NCI-H2029 treated with DMSO at 0.1 percent for 48 hours (cell line): ENCODE data around the gene ALOX5.
"Not testable (repeated sequence)": the region's sequence is repeated elsewhere in the genome, so short reads cannot be mapped to it uniquely, and the experiment has no call there.

Experiments used
- DNase-seq: peaks from one replicate; lab custom pipeline; 2025; lab: John Stamatoyannopoulos, UW

The ALOX5 gene

DNA sequence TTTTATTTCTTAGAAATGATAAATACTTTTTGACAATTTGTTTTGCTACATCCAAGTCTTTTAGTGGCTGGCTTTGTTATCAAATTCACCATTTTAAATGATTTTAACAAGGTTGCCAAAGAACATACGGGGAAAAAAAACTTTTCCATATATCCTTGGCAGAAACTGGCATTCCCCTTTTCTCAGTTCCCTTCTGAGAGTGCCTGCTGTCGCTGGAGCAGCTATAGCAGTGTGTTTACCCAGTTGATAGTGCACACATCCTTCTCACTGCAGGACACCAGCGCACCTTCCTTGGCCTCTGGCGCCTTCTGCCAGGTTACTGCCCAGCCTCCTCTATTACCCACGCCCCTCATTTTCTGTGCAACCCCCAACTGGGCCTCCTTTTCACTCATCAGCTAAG lies 94.1 kb downstream of the ALOX5 start:
- no peak for DNase-seq

DNA sequence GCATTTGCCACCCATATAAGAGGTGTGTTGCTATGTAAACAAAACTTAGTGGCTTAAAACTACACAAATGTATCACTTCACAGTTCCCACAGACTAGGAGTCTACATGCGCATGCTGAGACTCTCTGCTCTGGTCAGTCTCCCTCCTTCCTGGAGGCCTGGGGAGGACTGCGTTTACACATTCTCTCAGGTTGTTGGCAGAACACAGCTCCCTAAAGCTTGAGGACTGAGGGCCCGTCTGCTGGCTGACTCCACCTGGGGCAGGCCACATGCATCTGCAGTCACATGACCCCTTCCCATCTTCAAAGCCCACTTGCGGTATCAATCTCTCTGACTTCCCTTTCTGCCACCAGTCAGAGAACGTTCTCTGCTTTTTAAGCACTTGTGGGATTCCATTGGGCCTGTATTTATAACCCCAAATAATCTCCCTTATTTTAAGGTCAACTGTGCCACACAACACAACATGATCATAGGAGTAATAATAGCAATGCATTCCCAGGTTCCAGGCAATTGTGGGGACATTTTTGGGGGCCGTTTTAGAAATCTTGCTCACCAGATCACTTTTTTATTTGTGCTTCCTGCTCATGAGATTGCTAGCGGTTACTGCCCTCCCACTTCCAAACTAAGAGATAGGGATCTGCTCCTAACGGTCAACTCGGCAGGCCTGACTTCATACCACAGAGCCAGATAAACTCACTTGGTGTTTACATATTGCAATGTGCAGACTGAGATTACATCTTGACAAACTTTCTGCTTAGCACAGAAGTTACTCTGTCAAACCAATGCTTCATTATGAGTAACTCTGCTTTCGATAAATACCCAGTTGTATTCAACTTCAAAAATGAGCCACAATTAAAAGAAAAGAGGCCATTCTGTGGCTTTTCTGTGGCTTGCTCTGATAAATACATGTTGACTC lies 96.3 kb downstream of the ALOX5 start:
- no peak for DNase-seq

DNA sequence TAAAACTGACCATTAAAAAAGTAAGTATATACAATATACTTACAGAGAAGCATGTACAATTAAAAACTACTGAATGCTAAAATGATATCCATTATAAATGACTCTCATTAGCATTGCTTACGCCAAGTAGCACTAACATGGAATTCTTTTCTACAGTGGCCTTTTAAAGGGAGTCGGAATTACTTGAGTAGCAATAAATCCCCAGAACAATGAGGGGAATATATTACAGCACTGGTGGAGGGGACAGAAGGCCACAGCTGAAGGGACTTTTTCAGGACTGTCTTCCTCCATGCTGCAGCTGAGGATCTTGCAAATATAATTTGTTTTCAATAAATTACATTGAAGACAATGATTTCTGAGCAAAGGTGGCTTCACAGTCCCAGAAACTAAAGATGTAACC lies 97.0 kb downstream of the ALOX5 start:
- DNase-seq = no peak

DNA sequence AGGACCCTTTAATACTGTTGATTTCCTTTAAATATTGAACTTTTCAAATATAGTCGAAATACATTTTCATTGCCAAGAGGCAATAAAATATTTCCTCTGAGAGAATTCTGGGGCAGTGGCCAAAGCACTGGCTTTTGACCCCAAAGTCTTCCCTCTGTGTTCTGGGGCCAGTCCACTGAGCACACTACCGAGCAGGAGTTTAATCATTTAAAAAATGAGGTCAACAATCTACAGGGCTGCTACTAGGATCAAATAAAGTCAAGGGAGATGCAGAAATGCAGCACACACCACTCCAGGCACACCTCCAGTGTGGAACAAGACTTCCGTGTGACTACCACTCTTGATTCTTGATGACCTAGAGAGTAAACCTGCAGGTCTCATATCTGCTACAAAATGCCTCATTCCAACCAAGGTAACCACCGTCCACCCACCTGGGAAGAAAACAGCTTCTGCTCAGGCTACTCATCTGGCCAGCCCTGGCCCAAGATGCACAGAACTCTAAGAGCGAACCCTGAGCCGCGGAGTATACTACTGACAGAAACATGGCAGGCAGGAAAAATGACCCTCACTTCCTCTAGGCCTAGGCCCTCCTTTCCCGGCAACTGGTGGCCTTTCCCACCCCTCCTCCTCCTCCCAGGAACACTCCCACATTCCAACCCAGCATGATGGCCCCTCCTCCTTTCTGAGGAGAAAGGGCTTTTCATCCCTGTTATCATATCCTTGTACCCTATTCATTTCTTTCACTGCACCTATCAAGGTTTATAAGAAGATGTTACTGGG lies 97.7 kb downstream of the ALOX5 start:
- DNase-seq = no peak

DNA sequence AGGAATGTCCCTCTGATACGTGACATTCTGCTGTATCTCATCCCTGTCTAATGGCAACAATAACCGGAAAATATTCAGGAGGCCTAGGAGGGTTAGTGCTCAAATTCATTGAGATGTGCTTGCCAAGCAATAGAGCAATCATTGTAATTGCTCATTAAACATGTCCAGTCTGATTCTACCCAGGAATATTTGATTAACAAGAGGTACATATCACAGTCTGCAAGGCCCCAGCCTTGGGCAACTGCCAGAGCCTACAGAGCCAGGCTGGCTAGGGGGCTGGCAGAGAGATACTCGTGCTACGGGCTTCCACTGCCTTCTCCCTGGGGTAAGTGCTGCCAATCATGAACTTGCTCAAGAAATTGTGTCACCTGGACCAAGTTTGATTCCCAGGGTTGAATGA lies 99.1 kb downstream of the ALOX5 start:
- no peak for DNase-seq

DNA sequence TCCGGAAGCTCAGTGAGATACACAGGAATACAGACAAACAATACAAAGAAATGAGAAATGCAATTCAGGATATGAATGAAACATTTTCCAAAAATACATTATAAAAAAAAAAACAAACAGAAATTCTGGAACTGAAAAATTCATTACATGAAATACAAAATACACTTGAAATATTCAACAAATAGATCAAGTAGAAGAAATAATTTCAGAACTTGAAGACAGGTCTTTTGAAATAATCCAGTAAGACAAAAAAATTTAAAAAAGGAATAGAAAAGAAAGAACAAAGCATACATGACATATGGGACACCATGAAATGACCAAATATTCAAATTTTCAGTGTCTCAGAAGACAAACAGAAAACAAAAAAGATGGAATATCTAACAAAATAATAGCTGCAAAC lies 102.5 kb downstream of the ALOX5 start:
- no peak for DNase-seq

DNA sequence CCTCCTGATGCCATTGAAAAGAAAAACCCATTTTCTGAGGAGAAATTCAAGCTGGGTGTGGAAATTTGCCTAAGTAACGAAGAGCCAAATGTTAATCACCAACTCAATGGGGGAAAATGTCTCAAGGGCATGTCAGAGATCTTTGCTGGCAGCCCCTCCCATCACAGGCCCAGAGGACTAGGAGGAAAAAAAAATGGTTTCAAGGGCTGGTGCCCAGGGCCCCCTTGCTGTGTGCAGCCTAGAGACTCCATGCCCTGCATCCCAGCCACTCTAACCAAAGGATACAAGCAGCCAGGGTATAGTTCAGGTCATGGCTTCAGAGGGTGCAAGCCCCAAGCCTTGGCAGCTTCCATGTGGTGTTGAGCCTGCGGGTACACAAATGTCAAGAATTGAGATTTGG lies 106.3 kb downstream of the ALOX5 start:
- DNase-seq = no peak

DNA sequence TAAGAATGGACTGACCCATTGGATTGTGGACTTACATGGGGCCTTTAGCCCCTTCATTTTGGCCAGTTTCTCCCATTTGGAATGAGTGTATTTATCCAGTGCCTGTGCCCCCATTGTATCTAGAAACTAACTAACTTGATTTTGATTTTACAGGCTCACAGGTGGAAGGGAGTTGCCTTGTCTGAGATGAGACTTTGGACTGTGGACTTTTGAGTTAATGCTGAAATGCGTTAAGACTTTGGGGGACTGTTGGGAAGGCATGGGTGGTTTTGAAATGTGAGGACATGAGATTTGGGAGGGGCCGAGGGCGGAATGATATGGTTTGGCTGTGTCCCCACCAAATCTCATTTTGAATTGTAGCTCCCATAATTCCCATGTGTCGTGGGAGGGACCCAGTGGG lies 107.1 kb downstream of the ALOX5 start:
- DNase-seq = not testable (repeated sequence)

DNA sequence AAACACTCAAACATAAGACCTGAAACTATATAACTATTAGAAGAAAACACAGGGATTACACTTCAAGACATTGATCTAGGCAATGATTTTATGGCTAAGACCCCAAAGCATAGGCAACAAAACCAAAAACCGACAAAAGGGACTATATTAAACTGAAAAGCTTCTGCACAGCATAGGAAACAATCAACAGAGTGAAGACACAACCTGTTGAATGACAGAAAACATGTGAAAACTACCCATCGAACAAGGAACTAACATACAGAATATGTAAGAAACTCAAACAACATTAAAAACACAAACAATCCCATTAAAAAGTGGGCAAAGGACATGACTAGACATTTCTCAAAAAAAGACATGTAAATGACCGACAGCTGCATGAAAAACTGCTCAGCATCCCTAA lies 109.0 kb downstream of the ALOX5 start:
- no peak for DNase-seq

DNA sequence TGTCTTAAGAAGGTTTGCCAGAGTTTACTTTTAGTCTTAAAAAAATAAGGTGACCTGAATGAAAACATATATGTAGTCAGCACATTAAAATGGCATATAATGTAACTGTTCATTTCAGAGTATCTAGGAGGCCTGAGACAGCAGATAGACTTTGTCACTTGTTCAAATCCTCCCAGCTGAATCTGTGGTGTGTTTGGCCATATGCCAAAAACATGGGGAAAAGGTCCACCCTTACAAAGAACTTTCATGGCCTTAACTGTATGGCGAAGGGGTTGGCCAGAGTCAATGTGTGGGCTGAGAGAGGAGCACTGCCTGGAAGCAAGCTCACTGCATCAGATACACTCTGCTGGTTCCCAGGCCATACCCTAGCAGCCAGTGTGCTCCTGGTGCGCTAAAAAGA lies 113.7 kb downstream of the ALOX5 start:
- no peak for DNase-seq

DNA sequence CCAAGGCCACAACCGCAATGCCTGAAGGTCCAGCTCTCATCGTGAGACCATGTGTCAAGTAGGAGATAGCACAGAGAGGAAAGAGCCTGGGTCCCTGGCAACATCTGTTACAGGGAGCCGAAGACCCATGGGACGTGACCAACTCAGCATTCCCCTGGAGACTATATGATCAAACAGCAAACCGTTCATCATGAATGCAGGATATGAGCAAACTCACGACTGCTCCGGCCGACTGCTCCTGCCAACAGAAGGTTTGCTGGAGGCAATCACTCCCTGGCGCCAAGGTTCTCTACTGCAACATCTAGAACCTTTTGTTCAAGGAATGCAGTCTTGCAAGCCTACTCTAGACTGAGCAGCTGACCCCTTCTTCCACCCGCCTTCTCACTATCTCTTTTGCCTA lies 114.3 kb downstream of the ALOX5 start:
- no peak for DNase-seq

DNA sequence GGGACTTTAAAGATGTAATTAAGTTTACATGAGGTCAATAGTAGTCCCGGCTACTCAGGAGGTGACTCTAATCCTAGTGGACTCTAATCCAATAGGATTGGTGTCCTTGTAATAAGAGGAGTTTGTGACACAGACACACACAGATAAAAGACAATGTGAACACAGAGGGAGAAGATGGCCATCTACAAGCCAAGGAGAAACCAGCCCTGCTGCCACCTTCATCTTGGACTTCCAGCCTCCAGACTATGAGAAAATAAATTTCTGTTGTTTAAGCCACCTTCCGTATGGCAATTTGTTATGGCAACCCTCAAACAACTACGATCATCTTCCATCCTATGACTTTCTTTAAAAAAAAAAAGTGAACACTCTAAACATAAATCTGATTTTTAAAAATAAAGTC lies 116.3 kb downstream of the ALOX5 start:
- no peak for DNase-seq

DNA sequence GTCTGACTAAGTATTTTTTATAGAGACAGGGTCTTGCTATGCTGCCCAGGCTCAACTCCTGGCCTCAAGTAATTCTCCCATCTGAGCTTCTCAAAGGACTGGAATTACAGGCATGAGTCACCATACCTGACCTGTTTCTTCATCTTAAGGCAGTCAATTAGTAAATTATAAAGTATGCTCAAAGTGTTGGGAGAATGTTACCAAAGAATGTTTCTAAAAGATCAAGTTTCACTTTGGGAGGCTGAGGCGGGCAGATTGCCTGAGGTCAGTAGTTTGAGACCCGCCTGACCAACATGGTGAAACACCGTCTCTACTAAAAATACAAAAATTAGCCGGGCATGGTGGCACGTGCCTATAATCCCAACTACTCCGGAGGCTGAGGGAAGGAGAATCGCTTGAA lies 117.0 kb downstream of the ALOX5 start:
- DNase-seq = no peak
